ENCODE measurements around the gene MORC3.
A peak's percentile ranks its signal among the peaks of the same experiment; 100 is the strongest.
"Not testable (repeated sequence)": the region's sequence is repeated elsewhere in the genome, so short reads cannot be mapped to it uniquely, and the experiment has no call there.

MORC3 gene

DNA sequence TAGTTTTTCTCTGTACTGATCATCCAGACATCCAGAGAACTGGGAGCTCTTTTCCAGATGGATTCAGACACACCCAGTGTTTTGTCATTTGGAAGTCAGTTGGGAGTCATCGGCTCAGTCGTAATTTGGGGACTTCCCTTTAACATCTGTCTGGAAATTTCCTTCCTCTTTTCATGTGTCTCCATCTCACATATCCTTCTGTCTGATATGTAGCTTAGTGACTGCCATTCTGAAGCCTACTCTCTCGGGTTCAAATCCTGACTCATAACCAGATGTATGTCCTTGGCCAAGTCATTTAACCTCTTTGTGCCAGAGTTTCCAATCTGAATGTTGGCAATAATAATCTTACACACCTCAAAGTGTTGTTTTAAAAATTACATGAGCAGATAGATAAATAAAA is 3.0 kb downstream of the MORC3 start:
- DNase-seq = no peak

DNA sequence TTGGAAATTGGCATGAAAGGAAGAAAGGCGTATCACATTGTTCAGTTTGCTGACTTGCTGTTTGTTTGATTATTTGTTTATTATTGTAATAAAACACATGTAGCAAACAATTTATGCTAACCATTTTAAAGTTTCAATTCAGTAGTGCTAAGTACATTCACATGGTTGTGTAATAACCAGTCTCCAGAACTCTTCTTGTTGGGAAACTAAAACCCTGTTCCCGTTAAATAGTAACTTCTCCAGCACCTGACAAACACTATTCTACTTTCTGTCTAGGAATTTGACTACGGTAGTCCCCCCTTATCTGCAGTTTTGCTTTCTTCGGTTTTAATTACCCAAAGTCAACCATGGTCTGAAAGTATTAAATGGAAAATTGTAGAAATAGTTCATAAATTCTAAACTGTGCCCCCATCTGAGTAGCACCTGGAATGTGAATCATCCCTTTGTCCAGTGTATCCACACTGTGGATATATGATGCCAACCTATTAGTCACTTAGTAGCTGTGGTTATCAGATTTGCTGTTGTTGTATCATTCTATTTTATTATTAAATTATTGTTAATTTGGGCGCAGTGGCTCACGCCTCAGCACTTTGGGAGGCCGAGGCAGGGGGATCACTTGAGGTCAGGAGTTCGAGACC is 5.5 kb downstream of the MORC3 start:
- DNase-seq = no peak

GRCh38 chr21:36330904-36331303 is 10.9 kb downstream of the MORC3 start:
- peak; percentile 62 for DNase-seq

- no peak for DNase-seq
These were observed 17.1 kb downstream of the MORC3 start for GRCh38 chr21:36337099-36337509.

- DNase-seq = no peak
These were observed 19.0 kb downstream of the MORC3 start for GRCh38 chr21:36338975-36339374.

DNA sequence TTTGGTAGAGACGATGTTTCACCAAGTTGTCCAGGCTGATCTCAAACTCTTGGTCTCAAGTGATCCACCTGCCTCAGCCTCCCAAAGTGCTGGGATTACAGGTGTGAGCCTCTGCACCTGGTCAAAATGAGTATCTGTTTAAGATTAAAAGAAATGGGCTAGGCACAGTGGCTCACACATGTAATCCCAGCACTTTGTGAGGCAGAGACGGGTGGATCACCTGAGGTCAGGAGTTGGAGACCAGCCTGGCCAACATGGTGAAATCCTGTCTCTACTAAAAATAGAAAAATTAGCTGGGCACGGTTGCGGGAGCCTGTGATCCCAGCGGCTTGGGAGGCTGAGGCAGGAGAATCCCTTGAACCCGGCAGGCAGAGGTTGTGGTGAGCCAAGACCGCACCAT is 22.6 kb downstream of the MORC3 start:
- DNase-seq = not testable (repeated sequence)

GRCh38 chr21:36344931-36345330 is 24.9 kb downstream of the MORC3 start:
- no peak for DNase-seq

- no peak for DNase-seq
These were observed 27.4 kb downstream of the MORC3 start for GRCh38 chr21:36347278-36347961.

- no peak for DNase-seq
These were observed 27.9 kb downstream of the MORC3 start for GRCh38 chr21:36347962-36348328.

- no peak for DNase-seq
These were observed 29.3 kb downstream of the MORC3 start for GRCh38 chr21:36349315-36349714.

- no peak for DNase-seq
These were observed 30.4 kb downstream of the MORC3 start for GRCh38 chr21:36350282-36350910.

GRCh38 chr21:36354918-36355680 is 35.1 kb downstream of the MORC3 start:
- DNase-seq = no peak

DNA sequence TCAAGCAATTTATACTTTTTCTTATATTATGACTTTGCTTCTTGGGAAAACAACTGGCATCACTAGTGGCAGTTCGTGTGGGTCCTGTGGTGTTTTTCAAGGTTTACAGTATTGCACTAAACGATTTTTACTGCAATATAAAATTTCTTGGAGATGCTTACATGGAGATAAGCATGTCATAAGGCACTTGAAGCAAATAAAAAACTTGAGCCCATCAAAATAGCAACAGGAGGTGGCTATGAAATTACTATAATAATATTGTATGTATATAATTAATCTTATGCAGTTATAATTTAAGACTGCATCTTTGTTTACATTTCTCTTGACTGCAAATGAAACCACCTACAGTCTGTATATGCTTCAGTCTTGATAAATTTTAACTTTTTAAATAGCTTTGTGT is 35.9 kb downstream of the MORC3 start:
- DNase-seq = no peak

- no peak for DNase-seq
These were observed 39.2 kb downstream of the MORC3 start for GRCh38 chr21:36359185-36359584.

- no peak for DNase-seq
These were observed 49.2 kb downstream of the MORC3 start for GRCh38 chr21:36369064-36369685.

- DNase-seq = no peak
These were observed 56.0 kb downstream of the MORC3 start for GRCh38 chr21:36375994-36376393.

- DNase-seq = no peak
These were observed 57.4 kb downstream of the MORC3 start for GRCh38 chr21:36377391-36377842.

DNA sequence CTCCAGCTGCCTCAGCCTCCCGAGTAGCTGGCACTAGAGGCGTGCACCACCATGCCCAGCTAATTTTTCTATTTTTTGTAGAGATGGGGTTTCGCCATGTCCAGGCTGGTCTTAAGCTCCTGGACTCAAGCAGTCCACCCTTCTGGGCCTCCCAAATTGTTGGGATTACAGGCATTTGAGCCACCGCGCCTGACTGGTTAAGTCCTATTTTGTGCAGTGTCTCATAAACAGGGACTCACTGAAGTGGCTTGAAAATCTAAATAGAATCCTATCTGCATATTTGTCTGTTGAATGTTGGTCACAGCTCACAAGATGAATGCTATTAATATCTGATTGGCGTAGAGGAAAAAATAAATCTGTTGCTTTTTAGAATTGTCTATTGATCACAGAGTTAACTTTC is 59.3 kb downstream of the MORC3 start:
- no peak for DNase-seq

DNA sequence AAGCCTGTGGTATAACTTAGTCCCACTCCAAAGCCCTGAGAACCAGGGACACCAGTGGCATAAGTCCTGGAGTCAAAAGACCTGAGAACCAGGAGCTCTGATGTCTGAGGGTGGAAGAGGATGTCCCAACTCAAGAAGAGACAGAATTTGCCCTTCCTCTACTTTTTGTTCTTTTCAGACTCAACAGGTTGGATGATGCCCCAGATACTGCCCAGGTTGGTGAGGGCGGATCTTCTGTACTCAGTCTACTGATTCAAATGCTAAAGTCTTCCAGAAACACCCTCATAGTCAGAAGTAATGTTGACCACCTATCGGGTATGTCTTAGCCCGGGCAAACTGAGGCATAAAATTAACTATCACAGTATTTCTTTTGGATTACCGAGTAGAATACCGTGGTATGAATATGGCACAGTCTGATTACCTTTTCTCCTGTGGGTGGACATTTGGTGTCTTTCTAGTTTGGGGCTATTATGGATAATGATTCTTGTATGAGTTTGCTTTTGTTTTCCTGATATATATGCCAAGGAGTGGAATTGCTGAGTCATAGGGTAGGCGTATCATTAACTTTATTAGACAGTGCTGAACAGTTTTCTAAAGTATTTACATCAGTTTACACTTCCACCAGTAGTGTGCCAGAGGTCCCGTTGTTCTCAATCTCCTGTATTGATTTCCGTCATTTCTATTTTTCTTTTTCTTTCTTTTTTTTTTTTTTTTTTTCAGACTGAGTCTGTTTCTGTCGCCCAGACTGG is 62.0 kb downstream of the MORC3 start:
- no peak for DNase-seq

- not testable (repeated sequence) for DNase-seq
These were observed 62.7 kb downstream of the MORC3 start for GRCh38 chr21:36382722-36383121.

- DNase-seq = no peak
These were observed 64.9 kb downstream of the MORC3 start for GRCh38 chr21:36384885-36385232.
